Activated CD4-positive, alpha-beta T cell treated with anti-CD3 and anti-CD28 coated beads, Interleukin-2, amount 50 U/mL, for 16 hours (primary cell): ENCODE data around the gene TTC23L.
"Not testable (repeated sequence)": the region's sequence is repeated elsewhere in the genome, so short reads cannot be mapped to it uniquely, and the experiment has no call there.

Experiments
- DNase-seq: peaks from one replicate; pipeline ENCODE4 v3.0.0-alpha.2; 2020

TTC23L gene, protein sequence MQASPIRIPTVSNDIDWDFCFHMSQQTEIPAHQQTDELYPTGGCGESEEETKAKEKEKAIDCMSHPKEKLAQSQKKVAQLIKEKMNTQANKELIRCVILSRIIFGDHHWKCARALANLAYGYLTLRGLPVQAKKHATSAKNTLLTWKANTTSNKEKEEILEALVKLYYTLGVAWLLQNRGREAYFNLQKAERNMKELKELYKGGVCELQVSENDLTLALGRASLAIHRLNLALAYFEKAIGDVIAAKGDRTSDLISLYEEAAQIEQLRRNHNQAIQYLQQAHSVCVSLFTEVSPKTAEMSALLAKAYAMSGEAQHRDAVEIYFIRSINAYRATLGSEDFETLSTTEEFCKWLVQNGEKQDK

DNA sequence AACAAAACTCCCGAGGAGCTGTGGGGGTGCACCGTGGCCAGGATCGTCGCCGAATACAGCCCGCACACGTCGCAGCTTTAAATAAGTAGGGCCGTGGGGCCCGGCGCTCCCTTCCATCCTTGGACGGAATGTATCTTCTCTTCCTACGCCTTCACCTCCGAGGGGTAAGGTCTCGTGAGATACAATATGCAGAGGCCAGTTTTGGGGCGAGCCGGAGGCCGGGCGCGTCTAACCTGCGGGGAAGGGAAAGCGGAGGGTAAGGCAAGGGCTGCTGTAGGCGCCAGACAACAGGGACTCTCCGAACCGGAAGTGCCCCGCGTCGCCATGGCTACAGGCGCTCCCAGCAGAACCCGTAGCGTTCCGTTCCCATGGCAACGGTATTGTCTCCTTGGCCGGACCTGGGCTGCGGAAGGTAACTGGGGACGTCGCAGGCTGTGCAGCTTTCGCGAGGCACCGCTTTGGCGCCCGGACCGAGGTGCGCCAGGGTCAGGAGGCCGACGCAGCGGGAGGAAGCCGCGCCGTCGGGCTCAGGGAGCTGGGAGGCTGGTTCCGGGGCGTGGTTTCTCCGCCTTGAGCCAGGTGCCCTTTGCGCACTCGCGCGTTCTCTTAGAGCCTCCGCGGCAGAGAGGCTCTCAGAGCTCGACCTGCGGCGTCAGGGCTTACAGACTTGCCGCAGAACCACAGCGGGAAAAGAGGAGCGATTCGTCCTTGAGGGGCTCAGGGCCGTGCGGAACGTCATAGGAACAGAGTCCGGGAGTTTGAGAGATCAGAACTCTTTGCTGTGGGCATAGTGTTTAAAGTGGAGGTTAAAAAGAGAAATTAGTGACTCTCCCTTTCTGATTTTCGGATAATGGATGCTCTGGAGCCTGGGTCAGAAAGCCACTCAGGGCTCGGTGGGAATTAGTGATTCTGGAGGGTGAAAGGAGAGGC, at the start of gene TTC23L:
Gene TTC23L (plus strand): TSS at position 380 of the 930 bp plus-strand sequence. CDS start 1,508 bp downstream, outside the sequence.
- peak; percentile 92 for DNase-seq

DNA sequence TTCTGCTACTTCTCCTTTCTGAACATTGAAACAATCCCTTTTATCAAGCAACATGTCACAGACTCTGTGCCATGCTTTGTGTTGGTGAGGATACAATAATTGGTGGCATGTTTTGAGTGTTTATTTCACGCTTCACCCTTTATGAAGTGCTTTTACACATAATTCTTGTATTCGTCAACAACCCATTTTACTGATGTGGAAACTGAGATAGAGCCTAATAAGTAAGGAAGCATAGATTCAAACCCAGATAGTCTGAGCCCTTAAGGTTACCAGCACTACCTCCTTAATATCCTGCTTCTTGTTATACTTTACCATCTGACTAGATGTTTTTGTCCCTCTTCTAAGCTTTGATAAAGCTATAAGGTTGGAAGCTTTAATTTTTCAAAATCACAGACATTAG, 49.3 kb upstream of the TTC23L start:
- DNase-seq, result no peak

DNA sequence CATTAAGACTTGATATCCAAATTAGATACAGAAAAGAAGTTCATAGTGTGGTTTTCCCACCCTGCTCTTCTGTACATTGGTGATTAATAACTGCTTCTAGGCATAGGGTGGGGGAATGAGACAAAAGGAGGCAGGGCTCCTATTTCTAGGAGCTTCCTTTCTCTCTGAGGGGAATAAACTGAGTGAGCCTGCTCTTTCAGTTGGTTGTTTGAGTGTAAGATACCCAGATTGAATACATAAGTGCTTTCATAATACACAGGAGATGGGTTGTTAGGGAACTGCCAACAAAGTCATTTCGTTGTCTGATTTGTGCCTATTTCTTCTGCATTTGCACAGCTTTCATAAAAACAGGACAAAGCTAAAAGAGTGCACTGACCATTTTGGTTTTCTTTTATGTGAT, 48.9 kb upstream of the TTC23L start:
- DNase-seq, result no peak

DNA sequence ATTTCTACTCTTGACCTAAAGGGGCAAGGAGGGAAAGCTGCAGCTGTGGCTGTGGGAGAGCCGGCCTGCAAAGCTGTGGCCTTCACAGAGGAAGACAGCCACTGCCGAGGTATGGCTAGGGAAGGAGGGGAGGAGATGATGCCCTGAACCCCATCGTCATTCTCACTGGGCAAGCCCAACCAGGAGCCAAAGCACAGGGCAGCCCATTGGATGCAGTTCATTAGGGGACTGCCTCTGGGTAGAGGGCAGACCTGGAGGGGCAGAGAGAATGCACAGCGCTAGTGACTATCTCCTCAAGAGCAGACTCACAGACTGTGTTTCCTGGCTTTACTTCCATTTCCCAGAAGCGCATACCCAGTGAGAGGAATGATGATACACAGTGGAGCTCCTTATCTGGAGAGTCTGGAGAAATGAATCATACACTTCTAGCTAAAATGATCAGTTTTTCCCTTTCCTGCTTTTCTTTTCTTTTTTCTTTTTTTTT, 47.2 kb upstream of the TTC23L start:
- no peak for DNase-seq

DNA sequence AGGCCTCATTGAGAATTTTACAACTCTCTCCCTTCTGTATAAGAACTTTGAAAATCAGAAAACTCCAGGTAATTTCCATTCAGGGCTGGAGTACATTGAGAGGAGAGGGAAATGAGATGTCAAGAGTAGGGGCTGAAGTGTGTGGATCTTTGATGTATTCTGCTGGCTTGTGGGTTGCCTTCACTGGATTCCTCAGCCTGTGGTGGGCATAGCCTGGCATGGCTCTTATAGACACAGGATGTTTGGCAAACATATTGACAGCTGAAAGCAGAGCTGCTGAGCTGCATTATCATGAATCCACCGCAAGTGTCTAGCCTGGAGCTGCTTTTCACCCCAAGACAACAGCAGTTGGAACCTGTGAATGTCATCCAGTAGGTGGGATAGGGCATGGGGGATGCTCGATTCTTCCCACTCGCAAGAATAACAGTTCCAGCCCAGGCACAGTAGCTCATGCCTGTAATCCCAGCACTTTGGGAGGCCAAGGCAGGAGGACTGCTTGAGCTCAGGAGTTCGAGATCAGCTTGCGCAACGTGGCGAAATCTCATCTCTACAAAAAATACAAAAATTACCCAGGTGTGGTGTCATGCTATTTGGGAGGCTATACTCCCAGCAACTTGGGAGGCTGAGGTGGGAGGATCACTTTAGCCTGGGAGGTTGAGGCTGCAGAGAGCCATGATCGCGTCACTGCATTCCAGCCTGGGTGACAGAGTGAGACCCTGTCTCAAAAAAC, 36.0 kb upstream of the TTC23L start:
- DNase-seq, result no peak

DNA sequence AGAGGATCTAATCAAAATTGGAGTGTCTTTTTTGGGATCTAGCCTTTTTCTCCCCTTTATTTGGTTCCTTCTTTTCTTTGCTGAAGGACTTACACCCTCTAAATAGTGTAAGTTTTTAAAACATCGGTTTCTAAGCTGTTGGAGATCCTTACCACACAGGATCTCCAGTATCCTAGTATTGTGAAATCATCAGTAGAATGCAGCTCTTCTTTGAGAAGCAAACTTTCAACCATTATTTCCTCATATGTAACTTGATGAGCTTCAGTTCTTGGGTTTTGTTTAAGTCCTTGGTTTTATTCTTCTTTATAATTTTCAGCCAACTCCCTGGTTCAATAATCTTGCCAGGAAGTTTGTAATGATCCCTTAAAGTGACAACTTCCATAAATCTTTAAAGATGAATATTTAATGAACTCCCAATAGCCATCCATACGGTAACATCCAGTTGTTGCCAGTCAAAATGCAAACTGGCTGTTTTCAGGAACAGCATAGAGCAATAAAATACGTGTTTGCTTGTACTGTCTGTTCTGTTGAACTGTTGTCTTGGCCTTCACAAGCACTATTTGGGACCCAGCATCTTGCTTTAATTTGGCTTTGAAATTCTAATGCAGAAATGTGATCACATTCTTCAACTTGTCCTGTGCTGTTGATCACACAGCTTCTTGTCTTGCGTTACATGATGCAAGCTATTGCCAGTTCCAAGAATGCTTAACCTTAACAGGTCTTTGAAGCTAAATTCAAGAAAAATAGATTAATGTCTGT, 34.8 kb upstream of the TTC23L start:
- DNase-seq, result no peak

DNA sequence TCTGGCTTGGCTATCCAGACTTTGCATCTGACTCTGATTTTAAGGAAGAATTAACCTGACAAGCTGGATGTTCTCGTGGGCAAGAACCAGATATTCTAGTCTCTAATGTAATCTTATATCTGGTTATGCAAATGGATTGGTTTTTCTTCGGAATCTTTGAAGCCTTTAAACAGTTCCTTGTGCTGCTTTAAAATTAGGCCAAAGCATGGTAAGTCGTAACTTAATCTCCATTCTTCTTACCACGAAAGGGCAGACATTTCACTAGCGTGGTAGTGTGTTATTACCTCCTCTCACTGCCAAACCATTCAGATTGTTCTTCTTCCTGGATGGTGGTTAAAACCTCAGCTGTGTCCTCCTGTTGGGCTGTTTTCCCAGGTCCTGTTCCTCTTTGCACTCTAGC, 34.1 kb upstream of the TTC23L start:
- no peak for DNase-seq

DNA sequence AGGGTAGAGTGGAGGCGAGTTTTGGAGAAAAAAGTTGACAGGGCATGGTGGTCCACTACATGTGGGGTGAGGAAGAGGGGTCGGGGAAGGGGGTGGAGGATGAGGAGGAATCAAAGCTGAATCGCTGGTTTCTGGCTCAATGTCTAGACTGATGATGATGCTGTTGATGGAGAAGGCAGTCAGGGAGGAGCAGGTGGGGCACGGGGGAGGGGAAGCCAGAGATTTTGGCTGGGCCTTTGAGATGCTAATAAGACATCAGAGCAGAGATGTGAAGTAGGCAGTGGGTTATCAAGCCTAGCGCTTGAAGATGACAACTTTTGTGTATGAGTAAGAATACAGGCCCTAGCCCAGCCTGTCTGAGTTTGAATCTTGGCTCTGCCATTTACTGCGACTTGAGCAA, 32.4 kb upstream of the TTC23L start:
- no peak for DNase-seq

DNA sequence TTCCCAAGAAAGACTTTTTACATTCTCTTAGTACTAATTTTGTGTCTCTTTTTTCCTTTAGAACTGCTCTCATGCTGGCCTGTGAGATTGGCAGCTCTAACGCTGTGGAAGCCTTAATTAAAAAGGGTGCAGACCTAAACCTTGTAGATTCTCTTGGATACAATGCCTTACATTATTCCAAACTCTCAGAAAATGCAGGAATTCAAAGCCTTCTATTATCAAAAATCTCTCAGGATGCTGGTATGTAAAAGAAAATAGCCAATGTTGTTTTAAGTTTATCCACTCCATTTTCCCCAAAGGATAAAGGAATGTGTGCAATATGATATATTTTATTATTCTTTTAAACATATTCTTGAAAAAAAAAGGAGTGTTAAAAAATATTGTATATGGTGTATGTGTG, 27.3 kb upstream of the TTC23L start:
- DNase-seq, result no peak

DNA sequence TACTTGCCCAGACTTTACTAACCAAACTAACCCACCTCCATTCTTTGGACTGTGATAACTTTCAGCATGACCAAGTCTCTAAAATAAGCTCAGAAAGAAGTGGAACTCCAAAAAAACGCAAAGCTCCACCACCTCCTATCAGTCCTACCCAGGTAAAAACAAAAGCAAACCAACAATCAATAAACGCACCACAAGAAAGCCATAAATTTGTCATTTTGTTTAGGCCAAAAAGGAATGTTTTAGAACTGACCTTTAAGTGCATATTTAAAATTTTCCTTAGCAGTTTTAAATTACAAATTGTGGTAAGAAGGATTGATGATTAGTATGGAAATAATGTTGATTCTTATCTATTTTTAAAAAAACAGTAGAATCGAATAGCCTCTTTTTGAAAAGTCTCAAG, 25.5 kb upstream of the TTC23L start:
- DNase-seq, result no peak

DNA sequence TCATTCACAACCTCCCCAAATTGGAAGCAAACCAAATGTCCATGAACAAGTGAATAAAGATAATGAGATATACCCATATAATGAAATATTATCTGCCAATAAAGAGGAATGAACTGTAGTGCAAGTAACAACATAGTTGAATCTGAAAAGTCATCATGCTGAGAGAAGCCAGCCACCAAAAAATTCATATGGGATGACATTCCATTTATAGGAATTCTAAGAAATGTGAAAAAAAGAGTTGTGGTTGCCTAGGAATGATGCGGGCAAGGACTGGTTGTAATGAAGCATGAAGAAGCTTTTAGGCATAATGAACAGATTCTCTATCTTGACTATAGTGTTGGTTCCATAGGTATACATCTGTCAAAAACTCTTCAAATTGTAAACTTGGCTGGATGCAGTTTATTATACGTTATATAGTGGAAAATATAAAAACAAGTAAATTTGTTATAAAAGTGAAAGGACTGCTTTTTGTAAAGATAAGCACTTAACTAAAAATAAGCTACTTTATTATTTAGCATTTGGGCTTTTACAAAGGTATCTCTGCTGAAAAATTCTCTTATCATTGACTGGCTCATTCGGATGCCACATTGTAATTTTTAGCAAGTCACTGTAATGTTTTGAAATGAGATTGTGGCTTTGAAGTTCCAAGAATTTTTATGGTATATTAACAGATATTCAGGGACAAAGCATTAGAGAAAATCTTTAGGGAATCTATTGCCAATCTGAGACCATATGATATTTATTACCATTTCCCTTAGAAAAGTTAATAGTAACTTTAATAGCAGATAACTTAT, 21.2 kb upstream of the TTC23L start:
- DNase-seq, result no peak

DNA sequence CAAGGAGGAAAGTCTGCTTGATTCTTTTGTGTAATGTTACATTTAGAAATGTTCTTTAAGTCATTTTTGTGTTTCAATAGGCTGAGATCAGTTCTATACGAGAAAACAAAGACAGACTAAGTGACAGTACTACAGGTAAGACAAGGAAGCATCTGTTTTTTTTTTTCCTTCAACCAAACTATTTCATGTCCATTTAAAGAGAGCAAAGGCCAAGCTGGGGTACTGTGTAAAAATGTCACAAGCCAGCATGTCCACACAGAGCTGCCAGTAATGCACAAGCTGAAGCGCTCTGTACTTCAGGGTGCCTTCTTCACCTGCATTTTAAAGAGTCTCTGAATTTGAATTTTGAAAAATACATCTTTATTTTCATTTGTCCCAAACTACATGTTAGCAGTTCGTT, 20.2 kb upstream of the TTC23L start:
- no peak for DNase-seq

DNA sequence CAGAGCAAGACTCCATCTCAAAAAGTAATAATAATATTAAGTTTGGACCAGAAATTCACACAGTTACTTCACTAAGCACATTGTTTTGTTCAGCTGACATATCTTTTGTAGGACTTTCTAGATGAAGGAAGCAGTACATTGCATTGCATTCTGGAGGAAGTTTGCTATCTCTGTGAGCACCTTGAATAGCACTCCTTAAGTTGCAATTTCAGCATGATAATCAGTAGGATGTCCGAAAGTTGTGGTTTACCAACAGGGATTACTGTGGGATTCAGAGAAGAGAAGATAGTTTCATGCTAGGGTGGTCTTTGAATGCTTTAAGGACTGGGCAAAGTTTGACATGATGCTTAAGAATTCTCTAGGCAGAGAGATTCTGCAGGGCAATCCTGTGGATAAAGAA, 18.4 kb upstream of the TTC23L start:
- no peak for DNase-seq

DNA sequence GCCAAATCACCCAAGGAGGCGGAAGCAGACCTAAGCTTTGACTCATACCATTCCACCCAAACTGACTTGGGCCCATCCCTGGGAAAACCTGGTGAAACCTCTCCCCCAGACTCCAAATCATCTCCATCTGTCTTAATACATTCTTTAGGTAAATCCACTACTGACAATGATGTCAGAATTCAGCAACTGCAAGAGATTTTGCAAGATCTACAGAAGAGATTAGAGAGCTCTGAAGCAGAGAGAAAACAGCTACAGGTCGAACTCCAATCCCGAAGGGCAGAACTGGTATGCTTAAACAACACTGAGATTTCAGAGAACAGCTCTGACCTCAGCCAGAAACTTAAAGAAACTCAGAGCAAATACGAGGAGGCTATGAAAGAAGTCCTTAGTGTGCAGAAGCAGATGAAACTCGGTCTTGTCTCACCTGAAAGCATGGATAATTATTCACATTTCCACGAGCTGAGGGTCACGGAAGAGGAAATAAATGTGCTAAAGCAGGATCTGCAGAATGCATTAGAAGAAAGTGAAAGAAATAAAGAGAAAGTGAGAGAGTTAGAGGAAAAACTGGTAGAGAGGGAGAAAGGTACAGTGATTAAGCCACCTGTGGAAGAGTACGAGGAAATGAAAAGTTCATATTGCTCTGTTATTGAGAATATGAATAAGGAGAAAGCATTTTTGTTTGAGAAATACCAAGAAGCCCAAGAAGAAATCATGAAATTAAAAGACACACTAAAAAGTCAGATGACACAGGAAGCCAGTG, 15.8 kb upstream of the TTC23L start:
- DNase-seq, result no peak

DNA sequence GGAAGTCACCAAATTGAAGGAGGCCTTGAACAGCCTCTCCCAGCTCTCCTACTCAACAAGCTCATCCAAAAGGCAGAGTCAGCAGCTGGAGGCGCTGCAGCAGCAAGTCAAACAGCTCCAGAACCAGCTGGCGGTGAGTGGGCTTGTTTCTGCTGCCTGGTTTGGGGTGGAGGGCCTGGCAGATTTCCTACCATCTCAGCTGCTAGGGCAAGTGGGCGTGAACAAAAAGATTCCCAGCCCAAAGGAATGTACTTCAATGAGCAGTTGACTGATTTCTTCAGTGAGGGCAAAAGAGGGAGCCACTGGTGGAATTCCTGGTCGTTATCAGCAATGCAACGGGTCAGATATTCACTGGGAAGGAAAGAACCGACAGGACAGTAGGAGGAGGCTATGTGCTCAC, 12.6 kb upstream of the TTC23L start:
- no peak for DNase-seq

DNA sequence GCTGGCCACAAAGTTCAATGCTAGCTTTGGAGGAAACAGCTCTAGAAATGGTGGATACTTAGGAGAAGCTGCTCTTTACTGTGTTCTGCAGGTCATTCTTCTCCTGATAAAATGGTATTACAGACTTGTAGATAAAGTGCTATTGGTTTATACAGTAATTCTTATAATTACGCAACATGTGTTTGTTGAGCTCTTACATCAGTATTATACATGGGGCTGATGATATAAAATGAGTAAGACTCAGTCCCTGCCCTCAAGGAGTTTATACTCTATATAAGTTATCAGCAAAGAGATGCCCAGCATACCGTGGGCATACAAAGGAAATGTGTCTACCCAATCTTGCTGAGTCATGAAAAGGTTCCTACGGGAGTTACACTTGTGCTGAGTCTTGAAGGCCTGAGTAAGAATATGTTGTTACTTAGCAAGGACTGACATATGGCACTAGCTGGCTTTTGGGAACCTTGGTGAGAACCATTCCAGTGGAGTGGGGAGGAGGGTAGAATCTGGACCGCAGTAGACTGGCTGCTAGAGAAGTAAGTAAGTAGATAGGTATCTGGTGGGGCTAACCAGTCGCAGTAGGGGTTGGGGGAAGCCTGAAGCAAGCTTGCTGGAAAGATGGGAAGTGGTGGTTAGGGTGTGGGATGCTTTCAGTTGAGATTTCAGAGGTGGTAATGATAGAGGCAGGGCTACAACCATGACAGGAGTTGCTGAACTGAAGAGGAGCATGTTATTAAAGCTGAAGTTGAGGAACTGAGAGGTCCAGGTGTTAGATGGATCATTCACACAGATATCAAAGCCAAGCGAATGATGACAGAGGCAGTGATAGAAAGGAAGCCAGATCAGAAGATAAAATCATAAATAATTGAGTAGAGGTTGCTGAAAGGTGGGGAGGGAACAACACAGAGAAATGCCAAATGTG, 11.1 kb upstream of the TTC23L start:
- no peak for DNase-seq

DNA sequence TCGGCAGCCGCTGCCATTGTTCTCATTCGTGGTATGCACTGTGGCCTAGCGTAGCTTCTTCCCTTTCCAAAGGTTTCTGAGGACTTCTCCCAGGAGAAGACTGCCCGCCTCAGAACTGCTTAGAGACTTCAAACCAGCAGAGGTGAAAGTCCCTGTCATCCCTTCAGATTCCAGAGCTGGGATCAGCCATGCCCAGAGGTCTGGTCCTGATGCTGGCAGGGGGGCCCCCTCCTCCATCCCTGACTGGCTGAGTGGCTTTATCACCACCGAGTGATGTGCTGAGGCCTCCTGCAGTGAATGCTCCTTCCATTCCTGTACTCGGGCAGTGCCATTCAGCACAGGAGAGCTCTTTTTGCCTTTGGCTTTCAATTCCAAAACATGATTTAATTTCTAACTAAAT, 8.1 kb upstream of the TTC23L start:
- not testable (repeated sequence) for DNase-seq

DNA sequence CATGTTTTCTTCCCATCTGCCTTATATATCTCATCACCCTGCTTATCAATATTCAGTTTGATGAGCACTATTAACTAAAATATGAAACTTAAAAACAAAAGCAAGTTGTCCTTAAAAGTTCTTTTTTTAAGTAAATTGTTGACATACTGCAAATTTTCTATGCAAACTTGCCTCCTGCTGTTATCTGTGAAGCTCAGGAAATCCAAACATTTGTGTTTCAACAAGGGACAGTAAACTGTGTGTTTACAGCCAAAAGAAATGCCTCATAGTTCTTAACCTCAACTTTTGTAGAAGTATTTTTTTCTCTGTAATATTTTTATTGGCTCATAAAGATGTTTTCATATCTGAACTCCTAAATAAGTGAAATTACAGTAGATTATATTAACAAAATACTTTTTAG, 7.7 kb upstream of the TTC23L start:
- no peak for DNase-seq

DNA sequence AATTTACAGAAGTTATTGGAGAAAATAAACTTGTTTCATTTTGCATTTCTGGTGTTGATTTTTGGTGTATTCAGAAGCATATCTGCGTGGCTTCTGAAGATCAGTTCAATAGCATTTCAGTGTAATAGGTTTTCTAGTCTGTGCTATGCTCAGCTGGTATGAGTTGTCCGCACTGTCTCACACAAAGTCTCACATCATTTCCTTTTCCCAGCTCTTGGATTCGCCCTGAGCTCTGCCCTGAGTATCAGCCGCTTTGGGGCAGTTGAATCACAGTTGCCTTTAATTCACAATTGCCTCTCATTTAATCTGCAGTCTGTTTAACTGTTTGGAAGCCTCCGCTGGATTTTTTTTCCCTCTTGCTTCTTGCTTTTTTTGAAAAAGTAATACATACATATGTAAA, 6.4 kb upstream of the TTC23L start:
- no peak for DNase-seq

DNA sequence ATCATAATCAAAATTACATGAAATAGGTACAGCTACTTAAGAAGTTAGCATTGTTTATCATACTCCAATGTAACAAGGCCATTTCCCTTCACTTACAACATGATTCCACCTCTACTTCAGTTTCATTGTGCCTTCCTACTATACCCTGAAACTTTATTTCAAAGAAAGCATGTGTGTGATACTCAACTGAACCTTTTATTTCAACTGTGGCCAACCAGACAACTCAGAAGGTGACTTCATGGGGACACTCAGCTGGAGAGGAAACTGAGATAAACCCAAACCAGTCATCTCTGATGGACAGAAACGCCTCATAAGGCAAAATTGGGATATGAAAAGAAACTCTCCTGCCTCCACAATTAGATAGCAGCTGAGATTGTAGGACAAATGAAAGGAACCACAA, 5.9 kb upstream of the TTC23L start:
- DNase-seq, result peak; percentile 21
